Spleen (tissue), 11 donors: Measurements from ENCODE around the gene PNKD. TPM values are rescaled to one million over a fixed set of nuclear protein-coding genes. Genes with fewer than 3 reads are reported as not detected.

Source experiments
- DNase-seq: peaks from one replicate; pipeline ENCODE4 v3.0.0-alpha.2; 2020
- H3K27ac ChIP-seq, 8 donors: fragments of 200-600 bp; sonication (generic) in 7 of 8; 1 replicate in 4 of 8; 2 replicates in 4 of 8; pipeline versions ENCODE4 v1.5.0 to v1.8.0; 2016 to 2021; ENCODE audit warnings: inconsistent platforms in 4 of 8, mild to moderate bottlenecking in 4 of 8, moderate library complexity in 1 of 8
- H3K27me3 ChIP-seq, 7 donors: fragments of 200-600 bp; sonication (generic) in 6 of 7; replicated peaks in 1 of 7; 1 replicate in 4 of 7; 2 replicates in 3 of 7; pipeline versions ENCODE4 v1.5.0 to v1.8.0; 2016 to 2021; ENCODE audit warnings: inconsistent platforms in 3 of 7, mild to moderate bottlenecking in 1 of 7
- H3K36me3 ChIP-seq, 6 donors: fragments of 200-600 bp; sonication (generic) in 5 of 6; 1 replicate in 4 of 6; 2 replicates in 2 of 6; pipeline versions ENCODE4 v1.5.0 to v1.8.0; 2016 to 2021; ENCODE audit warnings: inconsistent platforms in 2 of 6
- H3K4me1 ChIP-seq, 6 donors: fragments of 200-600 bp; sonication (generic) in 5 of 6; 1 replicate in 3 of 6; 2 replicates in 3 of 6; pipeline versions ENCODE4 v1.5.0 to v1.8.0; 2016 to 2021; ENCODE audit warnings: inconsistent platforms in 3 of 6
- H3K4me3 ChIP-seq, 8 donors: fragments of 200-600 bp; sonication (generic) in 7 of 8; 1 replicate in 4 of 8; 2 replicates in 4 of 8; pipeline versions ENCODE4 v1.5.0 to v1.8.0; 2016 to 2021; ENCODE audit warnings: inconsistent platforms in 4 of 8, mild to moderate bottlenecking in 4 of 8, moderate library complexity in 2 of 8
- H3K9me3 ChIP-seq, 8 donors: fragments of 200-600 bp; sonication (generic) in 7 of 8; 1 replicate in 4 of 8; 2 replicates in 4 of 8; pipeline versions ENCODE4 v1.5.0 to v1.8.0; 2016 to 2021; ENCODE audit warnings: inconsistent platforms in 4 of 8
- POLR2A ChIP-seq, 3 donors: fragments of 450-650 bp; IDR thresholded peaks; one replicate each; pipeline ENCODE4 v1.5.1; 2017; ENCODE audit warnings: antibody characterized with exemption in 3 of 3, mild to moderate bottlenecking in 1 of 3
- POLR2AphosphoS5 ChIP-seq, 3 donors: sonication (generic); formaldehyde crosslinking; IDR thresholded peaks; one replicate each; pipeline ENCODE4 v1.5.1; 2017; ENCODE audit warnings: antibody characterized with exemption in 3 of 3
- WGBS, 5 donors: extraction: QIAGEN DNeasy Blood & Tissue Kit in 3 of 5; methylation state at CpG; one replicate each; pipeline versions ENCODE4 v1.1.5 to v1.1.7; 2013 to 2018; 5-methylcytosine and 5-hydroxymethylcytosine counted together
- intact Hi-C: fragments of 100-400 bp; cut with DNase I; formaldehyde crosslinking; loops from one replicate; pipeline ENCODE4 v1.15.0; 2023; ENCODE audit warnings: low total_unique reads
- polyA plus RNA-seq, 3 donors: library from polyadenylated mRNA; stranded (reverse); fragments of 200-250 nt; gene quantifications; one replicate each; pipeline ENCODE4 v1.2.1, GENCODE V29; 2013
- total RNA-seq, 7 donors: library from RNA; depleted of rRNA in 3 of 7; stranded (reverse); fragments of >200 nt in 3 of 7; fragmentation: NEBNext Ultra II Directional in 4 of 7; extraction: Animal tissue kit (Norgen Biotek cat#: 25700) in 4 of 7; gene quantifications; one replicate each; pipeline versions ENCODE4 v1.1.0 to v1.2.1, GENCODE V29; 2016 to 2021
- TF ChIP-seq, protein P1 (sequence below), 11 experiments: fragments of 200-600 bp in 7 of 11; fragments of 450-650 bp in 4 of 11; sonication (generic) in 4 of 11; IDR thresholded peaks in 8 of 11; conservative IDR thresholded peaks in 3 of 11; 1 replicate in 7 of 11; 2 replicates in 4 of 11; pipeline versions ENCODE4 v1.4.0 to v1.8.0; 2016 to 2021; ENCODE audit warnings: antibody characterized with exemption in 11 of 11, inconsistent platforms in 4 of 11, mild to moderate bottlenecking in 1 of 11
- donor health status: healthy with polysubstance abuse.
- donor health status: DM: no; HTN: no; CAD: no; lungs with moderate emphysema.
- donor health status: DM: no; HTN: no; CAD: no.
- donor health status: Bipolar disorder and iron deficiency.
- donor health status: healthy.
- donor health status: DM: no; HTN: no; CAD: no.
- donor health status: DM: yes; HTN: yes; CAD: no.

PNKD gene
- total and polyA plus RNA-seq, 10 donors = 41.4 to 92.1 (median 49.4) TPM

- DNase-seq = no peak
- peaks cover 1 to 52% (median 40%) of the 10 kb centered on the region in 6 donors for H3K36me3 ChIP-seq
- H3K4me1 ChIP-seq = peaks cover 20 to 80% (median 65%) of the 10 kb centered on the region in 6 donors
- H3K27ac ChIP-seq = peak overlapping the region; percentile 59 to 84 (median 75)
- TF ChIP-seq POLR2AphosphoS5 (IDR thresholded peaks at IDR 0.05) (peak; percentile 41 to 65 (median 55)), POLR2A (IDR thresholded peaks at IDR 0.05) (no peak)
- TF ChIP-seq, protein P1, sequence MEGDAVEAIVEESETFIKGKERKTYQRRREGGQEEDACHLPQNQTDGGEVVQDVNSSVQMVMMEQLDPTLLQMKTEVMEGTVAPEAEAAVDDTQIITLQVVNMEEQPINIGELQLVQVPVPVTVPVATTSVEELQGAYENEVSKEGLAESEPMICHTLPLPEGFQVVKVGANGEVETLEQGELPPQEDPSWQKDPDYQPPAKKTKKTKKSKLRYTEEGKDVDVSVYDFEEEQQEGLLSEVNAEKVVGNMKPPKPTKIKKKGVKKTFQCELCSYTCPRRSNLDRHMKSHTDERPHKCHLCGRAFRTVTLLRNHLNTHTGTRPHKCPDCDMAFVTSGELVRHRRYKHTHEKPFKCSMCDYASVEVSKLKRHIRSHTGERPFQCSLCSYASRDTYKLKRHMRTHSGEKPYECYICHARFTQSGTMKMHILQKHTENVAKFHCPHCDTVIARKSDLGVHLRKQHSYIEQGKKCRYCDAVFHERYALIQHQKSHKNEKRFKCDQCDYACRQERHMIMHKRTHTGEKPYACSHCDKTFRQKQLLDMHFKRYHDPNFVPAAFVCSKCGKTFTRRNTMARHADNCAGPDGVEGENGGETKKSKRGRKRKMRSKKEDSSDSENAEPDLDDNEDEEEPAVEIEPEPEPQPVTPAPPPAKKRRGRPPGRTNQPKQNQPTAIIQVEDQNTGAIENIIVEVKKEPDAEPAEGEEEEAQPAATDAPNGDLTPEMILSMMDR (IDR thresholded peaks at IDR 0.05 in 8 of 11, conservative IDR thresholded peaks at IDR 0.05 in 3 of 11) = no peak
- H3K9me3 ChIP-seq = no peaks in the 10 kb centered on the region
- 51 to 75% (median 67%) methylated on average over 15 of the region's 15 CpGs for WGBS, 5 donors
- intact Hi-C loops = loop anchor here (5.0 kb wide), 1 partner anchor 72 kb away; no protein-coding TSS in a partner anchor
- H3K27me3 ChIP-seq = no peaks in the 10 kb centered on the region
- H3K4me3 ChIP-seq = no peak overlapping the region
These were observed 11.0 kb upstream of the PNKD start for GRCh38 chr2:218259099-218259961.

GRCh38 chr2:218260166-218260565 is 10.2 kb upstream of the PNKD start:
- Histone ChIP-seq H3K4me1 (peaks cover 21 to 88% (median 70%) of the 10 kb centered on the region in 6 donors), H3K9me3 (no peaks in the 10 kb centered on the region), H3K27me3 (no peaks in the 10 kb centered on the region), H3K36me3 (peaks cover 0 to 52% (median 41%) of the 10 kb centered on the region in 6 donors), H3K27ac (peak overlapping the region in 5 of 8 donors; percentile 71 to 84 (median 78)), H3K4me3 (no peak overlapping the region)
- 83 to 94% (median 88%) methylated on average over 5 of the region's 5 CpGs for WGBS, 5 donors
- intact Hi-C loops = no loop called here
- DNase-seq = no peak
- TF ChIP-seq, protein P1 (IDR thresholded peaks at IDR 0.05 in 8 of 11, conservative IDR thresholded peaks at IDR 0.05 in 3 of 11) = no peak
- no peak for TF ChIP-seq POLR2A (IDR thresholded peaks at IDR 0.05)
- no peak for TF ChIP-seq POLR2AphosphoS5 (IDR thresholded peaks at IDR 0.05)

- peak within 1 kb of the TSS in 2 of 8 donors; percentile 20 to 26 for H3K4me3 ChIP-seq
- peaks cover 21 to 93% (median 70%) of the 10 kb centered on the region in 6 donors for H3K4me1 ChIP-seq
- WGBS, 5 donors = 63 to 81% (median 79%) methylated on average over 7 to 10 of the region's 10 CpGs
- peaks cover 0 to 52% (median 41%) of the 10 kb centered on the region in 6 donors for H3K36me3 ChIP-seq
- DNase-seq = no peak
- H3K27me3 ChIP-seq = no peaks in the 10 kb centered on the region
- intact Hi-C loops = no loop called here
- TF ChIP-seq POLR2A (IDR thresholded peaks at IDR 0.05) (no peak), POLR2AphosphoS5 (IDR thresholded peaks at IDR 0.05) (peak in 2 of 3 donors; percentile 43 to 55)
- TF ChIP-seq, protein P1 (IDR thresholded peaks at IDR 0.05 in 8 of 11, conservative IDR thresholded peaks at IDR 0.05 in 3 of 11) = no peak
- peak within 1 kb of the TSS in 6 of 8 donors; percentile 3 to 84 (median 78) for H3K27ac ChIP-seq
- no peaks in the 10 kb centered on the region for H3K9me3 ChIP-seq
These were observed 9.4 kb upstream of the PNKD start, which contains the start of gene GPBAR1 for GRCh38 chr2:218260742-218261422. Gene GPBAR1 (plus strand): TSS chr2:218261015. CDS start chr2:218262725, 1,710 bp downstream.
